Measurements from ENCODE around the gene CCDC66.
A peak's percentile ranks its signal among the peaks of the same experiment; 100 is the strongest.
"Not testable (repeated sequence)": the region's sequence is repeated elsewhere in the genome, so short reads cannot be mapped to it uniquely, and the experiment has no call there.

The CCDC66 gene

DNA sequence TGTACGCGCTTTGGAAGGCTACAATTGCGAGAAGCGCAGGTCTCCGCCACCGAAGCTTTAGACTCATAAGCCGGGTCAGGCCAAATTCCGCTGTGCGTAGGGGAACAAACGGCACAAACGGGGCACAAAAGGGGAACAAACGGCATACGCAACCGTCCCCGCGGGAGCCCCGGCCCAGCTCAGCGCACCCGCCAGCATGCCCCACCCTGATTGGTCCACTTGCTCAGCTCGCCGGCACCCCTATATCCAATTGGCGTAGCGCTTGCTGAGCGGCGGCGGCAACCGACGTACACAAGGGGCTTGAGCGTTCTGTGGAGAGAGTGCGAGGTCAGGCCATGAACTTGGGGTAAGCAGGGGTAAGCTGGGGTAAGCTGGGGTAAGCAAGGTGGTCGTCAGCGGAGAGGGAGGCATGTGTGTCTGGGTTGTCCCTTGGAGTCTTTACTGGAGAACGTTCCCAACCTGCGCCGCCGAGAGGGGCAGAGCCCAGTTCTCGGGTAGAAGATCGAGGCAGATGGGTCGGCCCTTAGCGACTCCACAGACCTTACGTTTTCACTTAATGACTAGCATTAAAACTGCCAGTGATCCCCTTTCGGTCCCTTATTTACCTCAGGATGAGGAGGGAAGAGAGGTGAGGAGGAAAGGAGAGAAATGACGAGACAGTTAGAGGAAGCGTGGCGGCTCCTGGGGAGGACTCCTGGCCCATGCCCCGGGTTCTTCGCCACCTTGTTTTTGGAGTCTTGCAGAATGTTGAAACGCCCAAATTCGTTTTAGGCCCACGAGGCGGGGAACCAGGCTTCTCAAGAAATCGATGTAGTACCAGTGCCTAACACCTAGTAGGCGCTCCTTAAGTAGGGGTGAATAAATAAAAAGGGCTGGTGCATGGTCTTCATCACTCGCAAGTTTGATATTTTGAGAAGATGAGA is at the start of gene CCDC66:
Gene CCDC66 (plus strand): TSS at position 268 of the 923 bp plus-strand sequence. CDS start 68 bp downstream, at position 336.
- peak; percentile 84 for DNase-seq (ENCODE audit: low spot score)

- DNase-seq (ENCODE audit: low spot score), result no peak
Measured at GRCh38 chr3:56519641-56520040, 37.3 kb upstream of the CCDC66 start.

- no peak for DNase-seq (ENCODE audit: low spot score)
Measured at GRCh38 chr3:56522374-56522773, 34.6 kb upstream of the CCDC66 start.

GRCh38 chr3:56525291-56525690 is 31.7 kb upstream of the CCDC66 start:
- no peak for DNase-seq (ENCODE audit: low spot score)

DNA sequence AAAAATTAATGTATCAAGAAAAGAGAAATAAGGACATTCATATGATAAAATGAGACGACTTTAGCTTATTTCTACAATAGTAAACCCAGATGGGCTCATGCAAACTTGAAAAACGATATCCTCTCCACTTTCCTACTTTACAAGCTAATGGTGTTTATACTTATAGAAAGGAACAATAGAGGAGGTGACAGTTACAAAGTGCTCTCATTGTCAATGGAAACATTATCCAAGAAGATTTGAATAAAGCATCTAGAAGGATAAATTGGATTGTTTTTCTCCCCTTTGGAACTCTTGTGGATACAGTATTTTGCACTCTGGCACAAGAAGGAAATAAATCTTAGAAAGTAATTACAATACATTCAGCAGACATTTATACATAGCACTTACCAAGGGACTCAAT is 20.2 kb upstream of the CCDC66 start:
- DNase-seq (ENCODE audit: low spot score), result no peak

GRCh38 chr3:56547486-56547885 is 9.5 kb upstream of the CCDC66 start:
- DNase-seq (ENCODE audit: low spot score), result no peak

GRCh38 chr3:56557831-56558170 is 826 bp downstream of the CCDC66 start:
- DNase-seq (ENCODE audit: low spot score), result no peak

DNA sequence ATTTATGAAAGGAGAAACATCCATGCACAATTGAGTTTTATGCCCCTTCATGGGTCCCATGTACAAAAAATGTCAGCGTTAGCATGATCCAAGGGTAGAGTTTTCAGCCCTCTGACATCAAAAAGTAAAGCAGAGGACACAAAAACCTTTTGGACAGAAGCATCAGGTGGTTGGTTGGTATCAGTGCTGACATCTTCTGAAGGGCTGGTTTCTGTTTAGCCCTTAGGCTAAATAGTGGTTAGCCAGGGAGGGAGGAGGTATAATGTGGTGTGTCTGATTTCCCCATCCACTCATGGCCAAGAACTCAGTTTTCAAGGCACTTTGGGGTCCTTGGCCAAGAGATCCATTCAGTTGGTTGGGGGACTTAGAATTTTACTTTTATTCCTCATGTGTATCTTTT is 16.5 kb downstream of the CCDC66 start:
- DNase-seq (ENCODE audit: low spot score), result no peak

GRCh38 chr3:56581941-56582340 is 25.0 kb downstream of the CCDC66 start:
- not testable (repeated sequence) for DNase-seq (ENCODE audit: low spot score)

GRCh38 chr3:56584275-56584674 is 27.3 kb downstream of the CCDC66 start:
- not testable (repeated sequence) for DNase-seq (ENCODE audit: low spot score)

DNA sequence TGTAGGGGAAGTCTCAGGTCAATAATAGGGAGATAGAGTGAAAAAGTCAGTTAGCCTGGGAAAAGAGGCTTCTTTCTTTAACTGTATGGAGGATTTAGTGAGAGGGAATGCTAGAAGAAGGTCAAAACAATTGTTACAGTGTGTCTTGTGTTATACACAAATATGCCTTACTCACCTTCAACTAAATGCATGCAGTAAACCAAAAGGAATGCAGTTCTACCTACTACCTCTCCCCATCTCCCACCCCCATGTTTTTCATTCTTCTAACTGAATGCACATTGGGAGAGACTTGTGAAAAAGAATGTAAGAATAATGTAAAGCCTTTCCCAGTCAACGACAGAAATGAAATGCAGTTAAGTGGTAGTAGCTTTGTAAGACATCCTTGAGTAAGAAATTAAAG is 33.8 kb downstream of the CCDC66 start:
- DNase-seq (ENCODE audit: low spot score), result no peak

GRCh38 chr3:56591262-56591661 is 34.3 kb downstream of the CCDC66 start:
- no peak for DNase-seq (ENCODE audit: low spot score)

- DNase-seq (ENCODE audit: low spot score), result no peak
Measured at GRCh38 chr3:56593455-56594158, 36.6 kb downstream of the CCDC66 start.

- no peak for DNase-seq (ENCODE audit: low spot score)
Measured at GRCh38 chr3:56595975-56596840, 39.2 kb downstream of the CCDC66 start.

- not testable (repeated sequence) for DNase-seq (ENCODE audit: low spot score)
Measured at GRCh38 chr3:56608479-56608878, 51.5 kb downstream of the CCDC66 start.

DNA sequence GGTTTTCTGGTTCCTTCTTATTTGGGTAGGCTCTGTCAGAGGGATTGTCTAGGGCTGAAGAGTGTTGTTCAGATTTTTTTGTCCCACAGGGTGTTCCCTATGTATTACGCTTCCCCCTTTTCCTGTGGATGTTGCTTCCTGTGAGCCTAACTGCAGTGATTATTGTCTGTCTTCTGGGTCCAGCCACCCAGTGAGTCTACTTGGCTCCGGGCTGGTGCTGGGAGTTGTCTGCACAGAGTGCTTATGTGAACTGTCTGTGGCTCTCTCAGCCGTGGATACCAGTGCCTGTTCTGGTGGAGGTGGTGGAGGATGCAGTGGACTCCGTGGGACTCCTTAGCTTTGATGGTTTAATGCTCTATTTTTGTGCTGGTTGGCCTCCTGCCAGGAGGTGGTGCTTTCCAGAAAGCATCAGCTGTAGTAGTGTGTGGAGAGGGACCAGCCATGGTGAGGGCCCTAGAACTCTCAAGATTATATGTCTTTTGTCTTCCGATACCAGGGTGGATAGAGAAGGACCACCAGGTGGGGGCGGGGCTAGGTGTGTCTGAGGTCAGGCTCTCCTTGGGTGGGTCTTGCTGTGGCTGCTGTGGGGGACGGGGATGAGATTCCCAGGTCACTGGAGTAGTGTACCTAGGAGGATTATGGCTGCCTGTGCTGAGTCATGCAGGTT is 53.8 kb downstream of the CCDC66 start:
- no peak for DNase-seq (ENCODE audit: low spot score)

- DNase-seq (ENCODE audit: low spot score), result no peak
Measured at GRCh38 chr3:56611364-56611763, 54.4 kb downstream of the CCDC66 start.

GRCh38 chr3:56612146-56612545 is 55.2 kb downstream of the CCDC66 start:
- no peak for DNase-seq (ENCODE audit: low spot score)

DNA sequence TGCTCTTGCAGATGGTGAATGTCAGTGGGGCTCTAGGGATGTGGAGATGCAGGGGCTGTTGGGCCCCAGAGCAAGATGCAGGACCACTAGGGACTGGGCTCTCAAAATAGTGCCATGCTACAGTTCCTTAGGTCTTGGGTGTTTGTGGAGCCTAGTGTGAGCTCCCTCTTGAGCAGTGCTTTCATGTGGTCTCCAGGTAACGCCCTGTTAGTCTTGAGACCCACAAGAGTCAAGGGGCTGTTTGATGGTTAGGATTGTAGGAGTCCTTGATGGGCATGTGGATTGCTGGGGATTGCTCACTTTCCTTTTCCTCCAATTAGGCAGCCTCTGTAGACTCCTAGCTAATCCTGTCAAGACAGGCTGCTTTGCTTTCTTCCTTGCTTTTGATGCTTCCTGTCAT is 56.0 kb downstream of the CCDC66 start:
- DNase-seq (ENCODE audit: low spot score), result no peak

GRCh38 chr3:56616478-56617006 is 59.6 kb downstream of the CCDC66 start:
- no peak for DNase-seq (ENCODE audit: low spot score)

- DNase-seq (ENCODE audit: low spot score), result no peak
Measured at GRCh38 chr3:56620371-56620770, 63.4 kb downstream of the CCDC66 start.

DNA sequence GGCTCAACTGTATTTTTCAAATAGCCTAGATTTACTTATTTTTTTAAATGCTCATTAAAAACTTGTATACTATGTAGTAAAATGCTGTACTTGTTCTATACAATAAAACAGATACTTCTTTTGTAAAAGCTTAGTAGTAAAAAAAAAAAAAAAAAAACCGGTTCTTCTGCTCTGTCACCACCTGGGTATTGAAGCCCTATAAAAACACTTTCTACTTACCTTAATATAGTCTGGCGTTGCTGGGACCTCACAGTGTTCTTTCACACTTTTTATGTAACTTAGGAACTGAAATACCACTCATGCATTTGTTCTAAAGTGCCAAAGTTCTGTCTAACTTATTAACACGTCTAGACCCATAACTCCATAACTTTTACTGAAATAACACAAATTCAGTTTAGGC is 64.7 kb downstream of the CCDC66 start:
- no peak for DNase-seq (ENCODE audit: low spot score)

All from COLO829 (cell line).